Measurements from ENCODE around the gene TMEM242. TPM values are rescaled to one million over a fixed set of nuclear protein-coding genes. Genes with fewer than 3 reads are reported as not detected.

TMEM242 gene
- total and polyA plus RNA-seq, 10 donors: 3.7 to 16.0 (median 7.2) TPM

- TF ChIP-seq POLR2A (IDR thresholded peaks at IDR 0.05): no peak
- TF ChIP-seq, protein P1, sequence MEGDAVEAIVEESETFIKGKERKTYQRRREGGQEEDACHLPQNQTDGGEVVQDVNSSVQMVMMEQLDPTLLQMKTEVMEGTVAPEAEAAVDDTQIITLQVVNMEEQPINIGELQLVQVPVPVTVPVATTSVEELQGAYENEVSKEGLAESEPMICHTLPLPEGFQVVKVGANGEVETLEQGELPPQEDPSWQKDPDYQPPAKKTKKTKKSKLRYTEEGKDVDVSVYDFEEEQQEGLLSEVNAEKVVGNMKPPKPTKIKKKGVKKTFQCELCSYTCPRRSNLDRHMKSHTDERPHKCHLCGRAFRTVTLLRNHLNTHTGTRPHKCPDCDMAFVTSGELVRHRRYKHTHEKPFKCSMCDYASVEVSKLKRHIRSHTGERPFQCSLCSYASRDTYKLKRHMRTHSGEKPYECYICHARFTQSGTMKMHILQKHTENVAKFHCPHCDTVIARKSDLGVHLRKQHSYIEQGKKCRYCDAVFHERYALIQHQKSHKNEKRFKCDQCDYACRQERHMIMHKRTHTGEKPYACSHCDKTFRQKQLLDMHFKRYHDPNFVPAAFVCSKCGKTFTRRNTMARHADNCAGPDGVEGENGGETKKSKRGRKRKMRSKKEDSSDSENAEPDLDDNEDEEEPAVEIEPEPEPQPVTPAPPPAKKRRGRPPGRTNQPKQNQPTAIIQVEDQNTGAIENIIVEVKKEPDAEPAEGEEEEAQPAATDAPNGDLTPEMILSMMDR (IDR thresholded peaks at IDR 0.05 in 8 of 11, conservative IDR thresholded peaks at IDR 0.05 in 3 of 11): no peak
- TF ChIP-seq POLR2AphosphoS5 (IDR thresholded peaks at IDR 0.05): no peak
- Histone ChIP-seq H3K36me3 (no peaks in the 10 kb centered on the region), H3K4me3 (no peak overlapping the region), H3K9me3 (no peaks in the 10 kb centered on the region), H3K4me1 (peaks cover 11 to 19% (median 14%) of the 10 kb centered on the region in 6 donors), H3K27me3 (replicated peaks in 1 of 7) (peaks cover 0 to 59% (median 3%) of the 10 kb centered on the region in 7 donors), H3K27ac (no peak overlapping the region)
- intact Hi-C loops (cut with DNase I; ENCODE audit: low total_unique reads): no loop called here
- no peak for DNase-seq
- 82 to 84% (median 82%) methylated on average over 7 of the region's 7 CpGs for WGBS, 5 donors
Measured at GRCh38 chr6:157368359-157369049, 45.2 kb upstream of the TMEM242 start.

GRCh38 chr6:157366648-157367047, 43.3 kb upstream of the TMEM242 start:
- no peak for DNase-seq

DNA sequence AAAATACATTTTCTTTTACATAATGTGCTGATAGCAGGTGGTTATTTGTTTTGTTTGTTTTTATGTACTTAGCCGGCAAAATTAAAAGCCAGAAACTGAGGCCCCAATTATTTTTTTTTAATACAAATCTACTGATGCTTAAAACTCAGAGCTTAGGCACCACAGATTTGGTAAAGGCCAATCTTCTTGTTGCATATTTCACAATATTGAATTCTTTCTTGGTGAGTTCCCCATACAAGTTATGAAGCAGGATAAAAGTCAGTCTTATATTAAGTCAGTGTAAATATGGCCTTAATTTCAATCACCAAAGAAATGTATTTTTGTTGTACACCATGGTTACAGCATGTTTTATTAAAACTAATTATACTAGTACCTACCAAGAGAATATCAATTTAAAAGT, 41.4 kb upstream of the TMEM242 start:
- intact Hi-C loops (cut with DNase I; ENCODE audit: low total_unique reads): no loop called here
- 93 to 100% (median 98%) methylated on average over 1 of the region's 1 CpG for WGBS, 5 donors
- no peaks in the 10 kb centered on the region for H3K9me3 ChIP-seq

More at GRCh38 chr6:157366648-157367047, 43.3 kb upstream of the TMEM242 start:
- Histone ChIP-seq H3K36me3 (no peaks in the 10 kb centered on the region), H3K27ac (no peak overlapping the region), H3K27me3 (replicated peaks in 1 of 7) (peaks cover 0 to 62% (median 3%) of the 10 kb centered on the region in 7 donors), H3K4me3 (no peak overlapping the region), H3K4me1 (peaks cover 11 to 19% (median 14%) of the 10 kb centered on the region in 6 donors), H3K9me3 (no peaks in the 10 kb centered on the region)
- no peak for TF ChIP-seq POLR2A (IDR thresholded peaks at IDR 0.05)
- TF ChIP-seq, protein P1 (IDR thresholded peaks at IDR 0.05 in 8 of 11, conservative IDR thresholded peaks at IDR 0.05 in 3 of 11): no peak
- TF ChIP-seq POLR2AphosphoS5 (IDR thresholded peaks at IDR 0.05): no peak
- intact Hi-C loops (cut with DNase I; ENCODE audit: low total_unique reads): no loop called here
- 88 to 95% (median 92%) methylated on average over 11 of the region's 11 CpGs for WGBS, 5 donors

GRCh38 chr6:157361886-157362285, 38.6 kb upstream of the TMEM242 start:
- Histone ChIP-seq H3K27me3 (replicated peaks in 1 of 7) (peaks cover 0 to 31% (median 0%) of the 10 kb centered on the region in 7 donors), H3K4me3 (no peak overlapping the region), H3K27ac (no peak overlapping the region), H3K4me1 (no peaks in the 10 kb centered on the region), H3K36me3 (no peaks in the 10 kb centered on the region), H3K9me3 (no peaks in the 10 kb centered on the region)
- 30 to 55% (median 46%) methylated on average over 3 of the region's 3 CpGs for WGBS, 5 donors
- TF ChIP-seq POLR2A (IDR thresholded peaks at IDR 0.05) (no peak), POLR2AphosphoS5 (IDR thresholded peaks at IDR 0.05) (no peak)
- no peak for DNase-seq
- intact Hi-C loops (cut with DNase I; ENCODE audit: low total_unique reads): no loop called here

More for the DNA sequence above, 41.4 kb upstream of the TMEM242 start:
- H3K27me3 ChIP-seq (replicated peaks in 1 of 7): peaks cover 0 to 51% (median 3%) of the 10 kb centered on the region in 7 donors
- DNase-seq: no peak
- H3K27ac ChIP-seq: no peak overlapping the region
- TF ChIP-seq, protein P1 (IDR thresholded peaks at IDR 0.05 in 8 of 11, conservative IDR thresholded peaks at IDR 0.05 in 3 of 11): no peak
- TF ChIP-seq POLR2A (IDR thresholded peaks at IDR 0.05): no peak
- no peak for TF ChIP-seq POLR2AphosphoS5 (IDR thresholded peaks at IDR 0.05)
- peaks cover 7 to 13% (median 9%) of the 10 kb centered on the region in 6 donors for H3K4me1 ChIP-seq
- no peaks in the 10 kb centered on the region for H3K36me3 ChIP-seq
- no peak overlapping the region for H3K4me3 ChIP-seq

Data from spleen (tissue), 11 donors.